ENCODE results near the gene DPP3. TPM values are rescaled to one million over a fixed set of nuclear protein-coding genes. Genes with fewer than 3 reads are reported as not detected.
"Not testable (repeated sequence)": the region's sequence is repeated elsewhere in the genome, so short reads cannot be mapped to it uniquely, and the experiment has no call there.

DPP3 gene
- total RNA-seq, 1 experiment from 2014 or later = 86.7 TPM

DNA sequence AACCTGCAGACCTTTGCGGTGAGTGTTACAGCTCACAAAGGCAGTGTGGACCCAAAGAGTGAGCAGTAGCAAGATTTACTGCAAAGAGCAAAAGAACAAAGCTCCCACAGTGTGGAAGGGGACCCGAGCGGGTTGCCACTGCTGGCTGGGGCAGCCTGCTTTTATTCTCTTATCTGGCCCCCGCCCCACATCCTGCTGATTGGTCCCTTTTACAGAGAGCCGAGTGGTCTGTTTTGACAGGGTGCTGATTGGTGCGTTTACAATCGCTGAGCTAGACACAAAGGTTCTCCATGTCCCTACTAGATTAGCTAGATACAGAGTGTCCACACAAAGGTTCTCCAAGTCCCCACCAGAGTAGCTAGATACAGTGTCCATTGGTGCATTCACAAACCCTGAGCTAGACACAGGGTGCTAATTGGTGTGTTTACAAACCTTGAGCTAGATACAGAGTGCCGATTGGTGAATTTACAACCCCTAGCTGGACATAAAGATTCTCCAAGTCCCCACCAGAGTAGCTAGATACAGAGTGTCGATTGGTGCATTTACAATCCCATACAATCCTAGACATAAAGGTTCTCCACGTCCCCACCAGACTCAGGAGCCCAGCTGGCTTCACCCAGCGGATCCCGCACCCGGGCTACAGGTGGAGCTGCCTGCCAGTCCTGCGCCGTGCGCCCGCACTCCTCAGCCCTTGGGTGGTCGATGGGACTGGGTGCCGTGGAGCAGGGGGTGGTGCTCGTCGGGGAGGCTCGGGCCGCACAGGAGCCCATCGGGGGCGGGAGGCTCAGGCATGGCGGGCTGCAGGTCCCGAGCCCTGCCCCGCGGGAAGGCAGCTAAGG is 39.9 kb upstream of the DPP3 start:
- POLR2A ChIA-PET; H3K4me3 Mint-ChIP-seq; H3K27me3 Mint-ChIP-seq (ENCODE audit: low read depth); DNase-seq (ENCODE audit: low spot score); ATAC-seq: not testable (repeated sequence)
- Mint-ChIP-seq H3K4me1 (peaks cover 15% of the 10 kb centered on the region), H3K27ac (peak overlapping the region; percentile 65), H3K36me3 (peaks cover 39% of the 10 kb centered on the region), H3K9me3 (peaks cover 33% of the 10 kb centered on the region)
- CTCF ChIA-PET = interaction anchor here (1.4 to 3.2 kb wide), 9 partner anchors 11 to 69 kb away, joined by 3 to 52 read pairs (median 18); partner anchors contain the start of genes PELI3 and SLC29A2
- TF ChIP-seq NFYB (CRISPR knock-in tag; conservative IDR thresholded peaks at IDR 0.05; ENCODE audit: low read depth) = 0 out of 2 replicates have a peak, but pooled peaks have one; percentile 32

DNA sequence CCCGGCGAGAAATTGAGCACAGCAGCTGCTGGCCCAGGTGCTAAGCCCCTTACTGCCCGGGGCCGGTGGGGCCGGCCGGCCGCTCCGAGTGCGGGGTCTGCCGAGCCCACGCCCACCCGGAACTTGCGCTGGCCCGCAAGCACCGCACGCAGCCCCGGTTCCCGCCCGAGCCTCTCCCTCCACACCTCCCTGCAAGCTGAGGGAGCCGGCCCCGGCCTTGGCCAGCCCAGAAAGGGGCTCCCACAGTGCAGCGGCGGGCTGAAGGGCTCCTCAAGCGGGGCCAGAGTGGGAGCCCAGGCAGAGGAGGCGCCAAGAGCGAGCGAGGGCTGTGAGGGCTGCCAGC is 39.3 kb upstream of the DPP3 start:
- POLR2A ChIA-PET; H3K4me3 Mint-ChIP-seq; ATAC-seq; H3K27me3 Mint-ChIP-seq (ENCODE audit: low read depth); DNase-seq (ENCODE audit: low spot score); H3K27ac Mint-ChIP-seq: not testable (repeated sequence)
- H3K9me3 Mint-ChIP-seq = peaks cover 38% of the 10 kb centered on the region
- CTCF ChIA-PET = interaction anchor here (1.4 to 3.2 kb wide), 3 partner anchors 25 to 55 kb away, joined by 3 to 52 read pairs (median 18); partner anchors contain the start of gene PELI3
- peaks cover 21% of the 10 kb centered on the region for H3K4me1 Mint-ChIP-seq
- peaks cover 36% of the 10 kb centered on the region for H3K36me3 Mint-ChIP-seq

- Mint-ChIP-seq H3K4me1 (peaks cover 26% of the 10 kb centered on the region), H3K9me3 (peaks cover 38% of the 10 kb centered on the region), H3K36me3 (peaks cover 24% of the 10 kb centered on the region), H3K27me3 (ENCODE audit: low read depth) (peaks cover 9% of the 10 kb centered on the region), H3K4me3 (no peak overlapping the region), H3K27ac (no peak overlapping the region)
- DNase-seq (ENCODE audit: low spot score) = no peak
- ChIA-PET POLR2A (no interaction called here), CTCF (no interaction called here)
- ATAC-seq = no peak
- TF ChIP-seq JUN (CRISPR knock-in tag; IDR thresholded peaks at IDR 0.05) (no peak), CDX4 (CRISPR knock-in tag; IDR thresholded peaks at IDR 0.05; ENCODE audit: borderline replicate concordance) (no peak), FOXK1 (CRISPR knock-in tag; IDR thresholded peaks at IDR 0.05) (no peak), SP1 (CRISPR knock-in tag; conservative IDR thresholded peaks at IDR 0.05) (no peak), CREB1 (CRISPR knock-in tag; IDR thresholded peaks at IDR 0.05) (no peak), USF1 (CRISPR knock-in tag; IDR thresholded peaks at IDR 0.05) (no peak), ZNF671 (CRISPR knock-in tag; IDR thresholded peaks at IDR 0.05) (no peak), OVOL2 (CRISPR knock-in tag; IDR thresholded peaks at IDR 0.05; ENCODE audit: borderline replicate concordance) (no peak), ZNF121 (CRISPR knock-in tag; IDR thresholded peaks at IDR 0.05) (no peak), NFE2L1 (CRISPR knock-in tag; IDR thresholded peaks at IDR 0.05) (no peak), SOX15 (CRISPR knock-in tag; IDR thresholded peaks at IDR 0.05) (no peak), MYBL2 (CRISPR knock-in tag; IDR thresholded peaks at IDR 0.05) (no peak), GTF2I (CRISPR knock-in tag; conservative IDR thresholded peaks at IDR 0.05) (no peak)
- TF ChIP-seq, protein P1, sequence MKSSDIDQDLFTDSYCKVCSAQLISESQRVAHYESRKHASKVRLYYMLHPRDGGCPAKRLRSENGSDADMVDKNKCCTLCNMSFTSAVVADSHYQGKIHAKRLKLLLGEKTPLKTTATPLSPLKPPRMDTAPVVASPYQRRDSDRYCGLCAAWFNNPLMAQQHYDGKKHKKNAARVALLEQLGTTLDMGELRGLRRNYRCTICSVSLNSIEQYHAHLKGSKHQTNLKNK (CRISPR knock-in tag; IDR thresholded peaks at IDR 0.05) = no peak
- TF ChIP-seq, protein P2, sequence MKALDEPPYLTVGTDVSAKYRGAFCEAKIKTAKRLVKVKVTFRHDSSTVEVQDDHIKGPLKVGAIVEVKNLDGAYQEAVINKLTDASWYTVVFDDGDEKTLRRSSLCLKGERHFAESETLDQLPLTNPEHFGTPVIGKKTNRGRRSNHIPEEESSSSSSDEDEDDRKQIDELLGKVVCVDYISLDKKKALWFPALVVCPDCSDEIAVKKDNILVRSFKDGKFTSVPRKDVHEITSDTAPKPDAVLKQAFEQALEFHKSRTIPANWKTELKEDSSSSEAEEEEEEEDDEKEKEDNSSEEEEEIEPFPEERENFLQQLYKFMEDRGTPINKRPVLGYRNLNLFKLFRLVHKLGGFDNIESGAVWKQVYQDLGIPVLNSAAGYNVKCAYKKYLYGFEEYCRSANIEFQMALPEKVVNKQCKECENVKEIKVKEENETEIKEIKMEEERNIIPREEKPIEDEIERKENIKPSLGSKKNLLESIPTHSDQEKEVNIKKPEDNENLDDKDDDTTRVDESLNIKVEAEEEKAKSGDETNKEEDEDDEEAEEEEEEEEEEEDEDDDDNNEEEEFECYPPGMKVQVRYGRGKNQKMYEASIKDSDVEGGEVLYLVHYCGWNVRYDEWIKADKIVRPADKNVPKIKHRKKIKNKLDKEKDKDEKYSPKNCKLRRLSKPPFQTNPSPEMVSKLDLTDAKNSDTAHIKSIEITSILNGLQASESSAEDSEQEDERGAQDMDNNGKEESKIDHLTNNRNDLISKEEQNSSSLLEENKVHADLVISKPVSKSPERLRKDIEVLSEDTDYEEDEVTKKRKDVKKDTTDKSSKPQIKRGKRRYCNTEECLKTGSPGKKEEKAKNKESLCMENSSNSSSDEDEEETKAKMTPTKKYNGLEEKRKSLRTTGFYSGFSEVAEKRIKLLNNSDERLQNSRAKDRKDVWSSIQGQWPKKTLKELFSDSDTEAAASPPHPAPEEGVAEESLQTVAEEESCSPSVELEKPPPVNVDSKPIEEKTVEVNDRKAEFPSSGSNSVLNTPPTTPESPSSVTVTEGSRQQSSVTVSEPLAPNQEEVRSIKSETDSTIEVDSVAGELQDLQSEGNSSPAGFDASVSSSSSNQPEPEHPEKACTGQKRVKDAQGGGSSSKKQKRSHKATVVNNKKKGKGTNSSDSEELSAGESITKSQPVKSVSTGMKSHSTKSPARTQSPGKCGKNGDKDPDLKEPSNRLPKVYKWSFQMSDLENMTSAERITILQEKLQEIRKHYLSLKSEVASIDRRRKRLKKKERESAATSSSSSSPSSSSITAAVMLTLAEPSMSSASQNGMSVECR (CRISPR knock-in tag; IDR thresholded peaks at IDR 0.05; ENCODE audit: borderline replicate concordance) = no peak
Observed at GRCh38 chr11:66443602-66444001, 36.6 kb upstream of the DPP3 start.

All from WTC11 (cell line).